GM19238 (cell line): ENCODE results near the gene ZNF318.
"Not testable (repeated sequence)": the region's sequence is repeated elsewhere in the genome, so short reads cannot be mapped to it uniquely, and the experiment has no call there.

ENCODE experiments used
- DNase-seq: peaks from one replicate; pipeline ENCODE4 v3.0.0; 2011; ENCODE audit warnings: low spot score; ENCODE audit not compliant: insufficient read length

Gene ZNF318, protein sequence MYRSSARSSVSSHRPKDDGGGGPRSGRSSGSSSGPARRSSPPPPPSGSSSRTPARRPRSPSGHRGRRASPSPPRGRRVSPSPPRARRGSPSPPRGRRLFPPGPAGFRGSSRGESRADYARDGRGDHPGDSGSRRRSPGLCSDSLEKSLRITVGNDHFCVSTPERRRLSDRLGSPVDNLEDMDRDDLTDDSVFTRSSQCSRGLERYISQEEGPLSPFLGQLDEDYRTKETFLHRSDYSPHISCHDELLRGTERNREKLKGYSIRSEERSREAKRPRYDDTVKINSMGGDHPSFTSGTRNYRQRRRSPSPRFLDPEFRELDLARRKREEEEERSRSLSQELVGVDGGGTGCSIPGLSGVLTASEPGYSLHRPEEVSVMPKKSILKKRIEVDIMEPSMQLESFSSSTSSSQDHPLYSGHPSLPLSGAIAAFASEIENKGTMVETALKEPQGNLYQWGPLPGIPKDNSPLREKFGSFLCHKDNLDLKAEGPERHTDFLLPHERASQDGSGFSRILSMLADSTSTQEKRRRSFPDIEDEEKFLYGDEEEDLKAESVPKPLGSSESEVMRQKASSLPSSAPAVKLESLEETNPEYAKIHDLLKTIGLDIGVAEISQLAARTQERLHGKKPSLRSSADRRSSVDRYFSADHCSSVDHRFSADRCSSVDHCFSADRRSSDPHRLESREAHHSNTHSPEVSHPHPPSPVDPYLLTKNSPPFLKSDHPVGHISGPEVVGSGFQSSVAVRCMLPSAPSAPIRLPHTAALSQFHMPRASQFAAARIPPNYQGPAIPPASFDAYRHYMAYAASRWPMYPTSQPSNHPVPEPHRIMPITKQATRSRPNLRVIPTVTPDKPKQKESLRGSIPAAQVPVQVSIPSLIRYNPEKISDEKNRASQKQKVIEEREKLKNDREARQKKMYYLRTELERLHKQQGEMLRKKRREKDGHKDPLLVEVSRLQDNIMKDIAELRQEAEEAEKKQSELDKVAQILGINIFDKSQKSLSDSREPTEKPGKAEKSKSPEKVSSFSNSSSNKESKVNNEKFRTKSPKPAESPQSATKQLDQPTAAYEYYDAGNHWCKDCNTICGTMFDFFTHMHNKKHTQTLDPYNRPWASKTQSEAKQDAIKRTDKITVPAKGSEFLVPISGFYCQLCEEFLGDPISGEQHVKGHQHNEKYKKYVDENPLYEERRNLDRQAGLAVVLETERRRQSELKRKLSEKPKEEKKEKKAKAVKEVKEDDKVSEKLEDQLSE (N-terminal part only)

GRCh38 chr6:43369174-43370002 is at the start of gene ZNF318:
TSS of gene ZNF318 (minus strand) at chr6:43369647. CDS start at chr6:43369365, 282 bp downstream.
- peak; percentile 88 for DNase-seq

DNA sequence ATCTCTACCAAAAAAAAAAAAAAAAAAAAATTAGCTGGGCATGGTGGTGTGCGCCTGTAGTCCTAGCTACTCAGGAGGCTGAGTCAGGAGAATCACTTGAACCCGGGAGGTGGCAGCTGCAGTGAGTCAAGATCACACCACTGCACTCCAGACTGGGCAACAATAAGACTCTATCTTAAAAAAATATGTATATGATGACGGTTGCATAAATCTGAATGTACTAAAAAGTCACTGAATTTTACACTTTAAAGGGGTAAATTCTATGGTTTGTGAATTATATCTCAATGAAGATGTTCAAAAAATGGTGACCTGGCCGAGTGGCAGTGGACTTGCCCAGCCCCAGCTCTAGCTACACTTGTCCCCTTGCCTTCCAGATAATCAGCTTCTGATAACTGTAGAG is 47.5 kb upstream of the ZNF318 start:
- no peak for DNase-seq

GRCh38 chr6:43415275-43415674 is 45.8 kb upstream of the ZNF318 start:
- DNase-seq, result not testable (repeated sequence)

GRCh38 chr6:43413002-43413401 is 43.6 kb upstream of the ZNF318 start:
- DNase-seq, result no peak

DNA sequence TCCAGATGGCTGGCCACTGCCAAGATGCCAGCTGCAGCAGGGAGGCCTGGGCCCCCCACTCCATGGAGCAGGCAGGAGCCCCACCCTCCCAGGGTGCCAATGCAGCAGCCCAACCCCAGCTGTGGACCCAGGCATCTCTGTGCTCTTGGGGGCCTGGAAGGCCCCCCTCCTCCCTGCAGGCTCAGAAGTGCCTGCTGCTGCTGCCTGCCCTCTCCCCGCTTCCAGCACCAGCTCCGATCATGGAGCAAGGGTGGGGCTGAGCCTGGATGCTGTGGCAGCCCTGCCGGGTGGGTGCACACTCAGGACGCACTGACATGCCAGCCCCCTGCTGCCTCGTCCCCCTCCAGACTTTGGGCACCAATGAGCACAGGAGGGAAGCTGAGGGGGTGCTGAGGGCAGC is 43.1 kb upstream of the ZNF318 start:
- DNase-seq, result no peak

DNA sequence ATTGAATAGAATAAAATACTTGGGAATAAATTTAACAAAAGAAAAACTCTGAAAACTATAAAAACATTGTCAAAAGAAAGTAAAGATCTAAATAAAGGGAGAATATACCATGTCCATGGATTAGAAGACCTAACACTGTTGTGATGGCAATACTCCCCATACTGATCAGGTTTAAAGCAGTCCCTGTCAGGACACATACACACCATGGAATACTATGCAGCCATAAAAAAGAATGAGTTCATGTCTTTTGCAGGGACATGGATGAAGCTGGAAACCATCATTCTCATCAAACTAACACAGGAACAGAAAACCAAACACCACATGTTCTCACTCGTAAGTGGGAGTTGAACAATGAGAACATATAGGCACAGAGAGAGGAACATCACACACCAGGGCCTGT is 41.3 kb upstream of the ZNF318 start:
- DNase-seq, result not testable (repeated sequence)

DNA sequence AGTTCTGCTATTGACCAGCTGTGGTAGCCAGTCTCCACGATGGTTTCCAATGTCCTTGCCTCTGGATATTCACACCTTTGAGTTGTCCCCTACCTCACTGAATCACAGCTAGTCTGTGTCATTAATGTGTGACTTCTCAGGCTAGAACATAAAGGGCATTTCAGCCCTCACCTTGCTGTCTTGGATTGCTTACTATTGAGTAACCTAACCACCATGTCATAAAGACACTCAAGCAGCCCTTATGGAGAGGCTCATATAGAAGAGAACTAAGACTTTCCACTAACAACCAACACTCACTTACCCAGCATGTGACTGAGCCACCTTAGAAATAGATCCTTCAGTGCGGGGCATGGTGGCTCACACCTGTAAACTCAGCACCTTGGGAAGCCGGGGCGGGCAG is 38.8 kb upstream of the ZNF318 start:
- no peak for DNase-seq

- no peak for DNase-seq
These were observed 37.8 kb upstream of the ZNF318 start for GRCh38 chr6:43407296-43407695.

DNA sequence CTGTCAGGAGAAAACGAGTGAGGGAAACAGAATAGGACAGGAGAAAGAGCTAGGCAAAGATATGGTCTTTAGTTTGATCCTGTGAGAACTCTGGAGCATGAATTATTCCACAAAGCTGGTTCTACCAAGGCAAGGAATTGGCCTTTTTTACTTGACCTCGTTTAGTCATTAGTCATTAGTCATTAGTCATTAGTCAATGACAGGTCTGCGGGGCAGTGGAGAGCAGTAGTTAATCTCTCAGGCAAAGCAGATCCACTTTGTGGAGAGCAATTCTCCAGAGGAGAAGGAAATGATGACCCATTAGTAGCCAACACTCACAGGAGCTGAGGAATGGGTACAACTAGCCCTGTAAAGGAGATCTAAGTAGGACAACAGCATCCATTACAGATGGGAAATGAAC is 35.9 kb upstream of the ZNF318 start:
- no peak for DNase-seq

DNA sequence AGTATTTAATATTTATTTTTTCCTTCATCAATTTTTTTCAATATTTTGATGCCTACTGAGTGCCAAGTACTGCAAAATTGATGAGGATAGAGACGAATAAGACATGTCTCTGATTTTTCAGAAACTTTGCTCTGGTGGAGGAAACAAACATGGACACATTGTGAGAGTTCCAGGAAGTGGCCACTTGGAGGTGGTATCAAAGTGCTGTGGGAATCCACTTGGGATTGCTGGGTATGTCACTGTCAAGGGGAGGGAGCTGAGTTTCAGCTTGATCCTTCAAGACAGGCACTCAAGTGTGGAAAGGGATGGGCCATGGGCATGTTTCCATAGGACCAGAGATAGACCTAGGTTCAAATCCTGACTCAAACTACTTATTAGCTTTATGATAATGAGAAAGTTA is 33.4 kb upstream of the ZNF318 start:
- no peak for DNase-seq

DNA sequence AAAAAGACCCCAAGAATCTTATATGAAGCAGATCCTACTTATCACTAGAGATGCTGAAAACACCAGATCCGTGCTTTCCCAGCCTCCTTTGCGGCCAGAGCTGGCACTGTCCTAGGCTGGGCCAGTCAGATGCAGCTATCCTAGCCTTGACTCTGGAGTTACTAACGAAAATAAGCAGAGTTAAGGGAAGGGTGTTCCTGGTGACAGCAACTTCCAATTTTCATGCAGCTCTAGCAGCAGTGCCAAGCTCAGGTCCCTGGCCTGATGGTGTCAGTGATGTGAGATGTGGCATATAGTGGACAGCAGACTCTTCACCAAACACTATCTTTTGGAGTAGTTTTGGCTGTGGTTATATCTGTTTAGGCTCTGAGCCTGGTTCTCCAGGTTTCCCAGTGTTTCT is 32.3 kb upstream of the ZNF318 start:
- DNase-seq, result no peak

GRCh38 chr6:43399932-43400487 is 30.6 kb upstream of the ZNF318 start:
- no peak for DNase-seq

DNA sequence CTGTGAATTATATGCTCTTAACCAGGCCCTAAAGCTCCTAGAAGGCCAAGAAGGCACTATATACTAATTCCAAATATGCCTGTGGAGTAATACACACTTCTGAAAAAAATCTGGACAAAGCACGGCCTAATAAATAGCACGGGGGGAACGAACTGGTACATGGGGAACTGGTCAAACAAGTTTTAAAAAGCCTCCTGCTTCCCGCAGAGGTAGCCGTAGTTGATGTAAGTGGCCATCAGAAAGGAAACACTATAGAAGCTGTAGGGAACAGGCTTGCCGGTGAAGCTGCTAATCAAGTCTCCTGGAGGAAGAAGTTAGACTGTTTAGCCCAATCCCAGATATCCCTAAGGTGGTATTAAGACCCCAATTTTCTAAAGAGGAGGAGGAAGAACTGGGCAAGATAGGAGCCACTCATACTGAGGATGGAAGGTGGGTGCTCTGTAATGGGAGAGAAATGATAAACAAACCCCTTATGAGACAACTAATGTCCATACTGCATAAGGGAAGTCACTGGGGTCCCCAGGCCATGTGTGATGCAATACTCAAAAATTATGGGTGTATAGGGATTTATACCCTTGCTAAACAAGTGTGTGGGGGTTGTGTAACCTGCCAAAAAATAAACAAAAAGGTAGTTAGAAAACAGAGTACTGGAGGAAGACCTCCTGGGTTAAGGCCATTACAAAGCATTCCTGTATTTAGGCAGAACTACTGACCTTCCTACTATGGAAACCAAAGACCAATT is 27.1 kb upstream of the ZNF318 start:
- no peak for DNase-seq

GRCh38 chr6:43395776-43396175 is 26.3 kb upstream of the ZNF318 start:
- no peak for DNase-seq

DNA sequence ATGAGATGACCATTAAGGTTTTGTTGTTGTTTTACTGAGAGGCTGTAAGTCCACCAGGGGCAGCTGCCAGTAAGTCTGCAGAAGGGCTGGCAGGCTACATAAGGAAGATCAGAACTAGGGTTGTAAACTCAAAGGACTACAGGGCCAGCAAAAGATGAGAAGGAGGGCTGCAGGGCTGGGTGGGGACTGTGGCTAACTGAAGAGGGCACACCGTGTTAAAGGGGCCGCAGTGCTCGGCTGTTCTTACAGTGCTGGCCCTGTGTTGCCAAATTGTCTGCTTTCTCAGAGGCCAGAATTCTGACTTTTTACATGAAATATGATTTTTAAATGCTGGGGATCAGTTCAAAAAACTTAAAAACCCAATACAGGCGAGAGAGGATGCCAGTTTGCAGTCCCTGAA is 25.5 kb upstream of the ZNF318 start:
- no peak for DNase-seq

- DNase-seq, result no peak
These were observed 24.2 kb upstream of the ZNF318 start for GRCh38 chr6:43393602-43394001.

- not testable (repeated sequence) for DNase-seq
These were observed 23.7 kb upstream of the ZNF318 start for GRCh38 chr6:43393133-43393532.

DNA sequence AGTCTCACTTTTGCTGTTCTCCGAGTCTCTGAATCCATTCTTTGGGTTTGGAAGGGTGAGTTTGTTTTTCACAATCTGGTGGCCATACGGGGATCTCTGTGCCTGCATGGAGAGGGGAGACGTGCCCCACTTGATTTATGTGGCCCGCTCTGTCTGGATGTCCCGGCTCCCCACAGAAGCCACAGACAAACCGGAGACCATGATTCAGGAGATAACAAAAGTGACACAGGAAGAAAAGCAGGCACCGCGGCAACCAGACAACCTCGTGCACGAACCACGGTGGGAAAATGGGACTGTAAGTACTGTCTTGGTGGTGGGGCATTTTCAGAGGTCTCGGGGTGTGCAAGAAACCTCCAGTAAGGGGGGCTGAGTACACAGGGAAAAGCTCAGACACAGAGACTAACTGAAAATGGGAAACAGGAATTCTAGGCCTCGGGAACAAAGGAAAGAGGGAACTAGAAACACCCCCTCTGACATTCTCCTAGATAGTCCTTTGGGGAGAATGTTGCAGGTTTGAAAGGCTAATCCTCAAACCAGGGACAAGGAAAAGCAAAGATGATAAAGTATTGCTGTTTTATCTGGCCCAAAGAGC is 22.1 kb upstream of the ZNF318 start:
- DNase-seq, result no peak

DNA sequence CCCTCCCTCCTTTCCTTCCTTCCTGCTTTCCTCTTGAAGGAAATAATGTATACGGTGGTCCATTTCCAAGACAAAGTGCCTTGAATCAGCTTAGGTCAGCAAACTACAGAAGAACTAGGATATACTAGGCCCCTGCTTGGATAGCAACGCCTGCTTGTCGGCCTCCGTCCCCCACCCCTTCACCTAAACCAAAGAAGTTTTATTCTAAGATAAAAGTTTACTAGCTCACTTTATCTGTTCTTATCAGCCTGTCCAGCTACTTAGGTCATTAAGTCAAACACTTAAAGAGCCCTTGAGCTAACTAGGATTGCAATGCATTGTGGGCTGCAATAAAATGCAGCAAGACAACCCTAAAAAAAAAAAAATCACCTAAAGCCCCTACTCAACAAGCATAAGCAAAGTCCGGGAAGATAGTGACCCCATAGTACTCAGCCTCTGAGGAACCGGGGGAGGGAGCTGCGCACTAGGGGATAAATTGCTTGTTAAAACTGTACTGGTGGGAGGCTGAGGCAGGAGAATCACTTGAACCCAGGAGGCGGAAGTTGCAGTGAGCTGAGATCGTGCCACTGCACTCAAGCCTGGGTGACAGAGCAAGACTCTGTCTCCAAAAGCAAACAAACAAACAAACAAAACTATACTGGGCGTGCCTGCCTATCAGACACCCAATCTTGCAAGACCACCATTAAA is 21.4 kb upstream of the ZNF318 start:
- DNase-seq, result not testable (repeated sequence)
